HG03342 (cell line): ENCODE data around the gene ZBTB22.
A peak's percentile ranks its signal among the peaks of the same experiment; 100 is the strongest.
"Not testable (repeated sequence)": the region's sequence is repeated elsewhere in the genome, so short reads cannot be mapped to it uniquely, and the experiment has no call there.

Source experiments
- ATAC-seq: cut with Tn5 transposase; IDR thresholded peaks from one replicate; pipeline ENCODE4 v1.9.1; 2021; ENCODE audit warnings: mild to moderate bottlenecking, moderate library complexity; ENCODE audit not compliant: unreplicated experiment

ZBTB22 gene

GRCh38 chr6:33317669-33318425, at the start of gene ZBTB22:
ZBTB22 (minus strand) TSS chr6:33317744; CDS start chr6:33316916, 828 bp downstream.
- ATAC-seq = peak; percentile 44

- ATAC-seq = no peak
Measured at GRCh38 chr6:33367009-33367714, 49.6 kb upstream of the ZBTB22 start.

GRCh38 chr6:33365206-33365971, 47.8 kb upstream of the ZBTB22 start:
- ATAC-seq = not testable (repeated sequence)

GRCh38 chr6:33364475-33365205, 47.1 kb upstream of the ZBTB22 start:
- not testable (repeated sequence) for ATAC-seq

GRCh38 chr6:33363486-33363885, 45.9 kb upstream of the ZBTB22 start:
- not testable (repeated sequence) for ATAC-seq

- ATAC-seq = no peak
Measured at GRCh38 chr6:33359331-33359730, 41.8 kb upstream of the ZBTB22 start.

- not testable (repeated sequence) for ATAC-seq
Measured at GRCh38 chr6:33357160-33357871, 39.8 kb upstream of the ZBTB22 start.

- no peak for ATAC-seq
Measured at GRCh38 chr6:33356295-33356694, 38.8 kb upstream of the ZBTB22 start.

GRCh38 chr6:33355860-33356259, 38.3 kb upstream of the ZBTB22 start:
- ATAC-seq = not testable (repeated sequence)

GRCh38 chr6:33347816-33348215, 30.3 kb upstream of the ZBTB22 start:
- no peak for ATAC-seq

- not testable (repeated sequence) for ATAC-seq
Measured at GRCh38 chr6:33346972-33347371, 29.4 kb upstream of the ZBTB22 start.

GRCh38 chr6:33344701-33345697, 27.5 kb upstream of the ZBTB22 start:
- no peak for ATAC-seq

- no peak for ATAC-seq
Measured at GRCh38 chr6:33343953-33344611, 26.5 kb upstream of the ZBTB22 start.

GRCh38 chr6:33343606-33343952, 26.0 kb upstream of the ZBTB22 start:
- not testable (repeated sequence) for ATAC-seq

- ATAC-seq = no peak
Measured at GRCh38 chr6:33339193-33339592, 21.6 kb upstream of the ZBTB22 start.

GRCh38 chr6:33336495-33336894, 19.0 kb upstream of the ZBTB22 start:
- ATAC-seq = no peak

GRCh38 chr6:33335916-33336315, 18.4 kb upstream of the ZBTB22 start:
- no peak for ATAC-seq

- no peak for ATAC-seq
Measured at GRCh38 chr6:33333666-33334065, 16.1 kb upstream of the ZBTB22 start.
